PFSK-1 (cell line): ENCODE results near the gene AZIN2.

ENCODE experiments used
- FOXP2 ChIP-seq: optimal IDR thresholded peaks from 2 replicates; pipeline ENCODE3; 2011; ENCODE audit warnings: borderline replicate concordance, control low read depth, inconsistent platforms; ENCODE audit not compliant: insufficient read depth; ENCODE audit errors: extremely low read length, extremely low read depth
- POLR2AphosphoS5 ChIP-seq: IDR thresholded peaks from 2 replicates; pipeline ENCODE4 v1.6.1; 2012; ENCODE audit warnings: low read depth, mild to moderate bottlenecking, control low read depth, low read length, moderate library complexity
- SIN3A ChIP-seq: IDR thresholded peaks from 2 replicates; pipeline ENCODE4 v1.6.1; 2012; ENCODE audit warnings: mild to moderate bottlenecking, low read length, moderate library complexity, borderline replicate concordance; ENCODE audit not compliant: insufficient read depth
- TAF1 ChIP-seq: IDR thresholded peaks from 2 replicates; pipeline ENCODE4 v1.6.1; 2012; ENCODE audit warnings: low read length, control low read depth, borderline replicate concordance; ENCODE audit not compliant: insufficient read depth
- TF ChIP-seq, protein P1 (sequence below), 2 experiments: IDR thresholded peaks; 2 replicates each; pipeline versions ENCODE4 v1.6.1 to v1.8.0; 2011 to 2012; ENCODE audit warnings: low read depth in 2 of 2, low read length in 2 of 2, control low read depth in 1 of 2, inconsistent platforms in 1 of 2, mild to moderate bottlenecking in 1 of 2, moderate library complexity in 1 of 2; ENCODE audit not compliant: insufficient read depth in 1 of 2

Gene AZIN2

DNA sequence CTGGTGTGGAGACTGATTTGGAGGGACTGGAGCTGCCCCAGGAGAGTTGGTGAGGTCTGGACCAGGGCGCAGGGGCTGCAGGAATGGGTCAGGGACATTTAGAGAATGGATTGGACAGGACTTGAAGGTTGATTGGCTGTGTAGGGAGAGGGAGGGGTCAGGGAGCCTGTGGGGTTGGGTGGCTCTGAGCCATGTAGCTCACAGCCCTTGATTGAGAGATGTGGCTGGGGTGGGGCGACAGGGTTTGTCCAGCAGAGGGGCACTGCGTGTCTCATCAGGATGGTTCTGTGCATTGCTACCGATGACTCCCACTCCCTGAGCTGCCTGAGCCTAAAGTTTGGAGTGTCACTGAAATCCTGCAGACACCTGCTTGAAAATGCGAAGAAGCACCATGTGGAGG is 12.1 kb downstream of the AZIN2 start:
- TF ChIP-seq TAF1 (no peak), POLR2AphosphoS5 (no peak), SIN3A (no peak), FOXP2 (no peak)
- TF ChIP-seq, protein P1, sequence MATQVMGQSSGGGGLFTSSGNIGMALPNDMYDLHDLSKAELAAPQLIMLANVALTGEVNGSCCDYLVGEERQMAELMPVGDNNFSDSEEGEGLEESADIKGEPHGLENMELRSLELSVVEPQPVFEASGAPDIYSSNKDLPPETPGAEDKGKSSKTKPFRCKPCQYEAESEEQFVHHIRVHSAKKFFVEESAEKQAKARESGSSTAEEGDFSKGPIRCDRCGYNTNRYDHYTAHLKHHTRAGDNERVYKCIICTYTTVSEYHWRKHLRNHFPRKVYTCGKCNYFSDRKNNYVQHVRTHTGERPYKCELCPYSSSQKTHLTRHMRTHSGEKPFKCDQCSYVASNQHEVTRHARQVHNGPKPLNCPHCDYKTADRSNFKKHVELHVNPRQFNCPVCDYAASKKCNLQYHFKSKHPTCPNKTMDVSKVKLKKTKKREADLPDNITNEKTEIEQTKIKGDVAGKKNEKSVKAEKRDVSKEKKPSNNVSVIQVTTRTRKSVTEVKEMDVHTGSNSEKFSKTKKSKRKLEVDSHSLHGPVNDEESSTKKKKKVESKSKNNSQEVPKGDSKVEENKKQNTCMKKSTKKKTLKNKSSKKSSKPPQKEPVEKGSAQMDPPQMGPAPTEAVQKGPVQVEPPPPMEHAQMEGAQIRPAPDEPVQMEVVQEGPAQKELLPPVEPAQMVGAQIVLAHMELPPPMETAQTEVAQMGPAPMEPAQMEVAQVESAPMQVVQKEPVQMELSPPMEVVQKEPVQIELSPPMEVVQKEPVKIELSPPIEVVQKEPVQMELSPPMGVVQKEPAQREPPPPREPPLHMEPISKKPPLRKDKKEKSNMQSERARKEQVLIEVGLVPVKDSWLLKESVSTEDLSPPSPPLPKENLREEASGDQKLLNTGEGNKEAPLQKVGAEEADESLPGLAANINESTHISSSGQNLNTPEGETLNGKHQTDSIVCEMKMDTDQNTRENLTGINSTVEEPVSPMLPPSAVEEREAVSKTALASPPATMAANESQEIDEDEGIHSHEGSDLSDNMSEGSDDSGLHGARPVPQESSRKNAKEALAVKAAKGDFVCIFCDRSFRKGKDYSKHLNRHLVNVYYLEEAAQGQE (IDR thresholded peaks at IDR 0.05; ENCODE audit: insufficient read depth in 1 of 2, low read depth in 2 of 2, low read length in 2 of 2), result no peak

DNA sequence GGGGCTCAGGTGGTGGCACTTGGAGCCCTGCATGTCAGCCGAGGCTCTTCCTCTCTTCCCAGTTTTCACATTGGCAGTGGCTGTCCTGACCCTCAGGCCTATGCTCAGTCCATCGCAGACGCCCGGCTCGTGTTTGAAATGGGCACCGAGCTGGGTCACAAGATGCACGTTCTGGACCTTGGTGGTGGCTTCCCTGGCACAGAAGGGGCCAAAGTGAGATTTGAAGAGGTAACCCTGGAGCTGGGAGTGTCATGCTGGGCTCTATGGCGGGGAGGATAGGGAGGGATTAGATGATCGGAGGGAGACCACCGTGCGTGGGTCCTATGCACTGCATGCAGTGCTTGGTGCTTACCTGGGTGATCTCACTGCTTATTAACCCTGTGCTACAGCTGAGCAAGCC is 13.5 kb downstream of the AZIN2 start:
- TF ChIP-seq, protein P1 (IDR thresholded peaks at IDR 0.05; ENCODE audit: insufficient read depth in 1 of 2, low read depth in 2 of 2, low read length in 2 of 2), result no peak
- TF ChIP-seq SIN3A (no peak), POLR2AphosphoS5 (no peak), FOXP2 (no peak), TAF1 (no peak)

DNA sequence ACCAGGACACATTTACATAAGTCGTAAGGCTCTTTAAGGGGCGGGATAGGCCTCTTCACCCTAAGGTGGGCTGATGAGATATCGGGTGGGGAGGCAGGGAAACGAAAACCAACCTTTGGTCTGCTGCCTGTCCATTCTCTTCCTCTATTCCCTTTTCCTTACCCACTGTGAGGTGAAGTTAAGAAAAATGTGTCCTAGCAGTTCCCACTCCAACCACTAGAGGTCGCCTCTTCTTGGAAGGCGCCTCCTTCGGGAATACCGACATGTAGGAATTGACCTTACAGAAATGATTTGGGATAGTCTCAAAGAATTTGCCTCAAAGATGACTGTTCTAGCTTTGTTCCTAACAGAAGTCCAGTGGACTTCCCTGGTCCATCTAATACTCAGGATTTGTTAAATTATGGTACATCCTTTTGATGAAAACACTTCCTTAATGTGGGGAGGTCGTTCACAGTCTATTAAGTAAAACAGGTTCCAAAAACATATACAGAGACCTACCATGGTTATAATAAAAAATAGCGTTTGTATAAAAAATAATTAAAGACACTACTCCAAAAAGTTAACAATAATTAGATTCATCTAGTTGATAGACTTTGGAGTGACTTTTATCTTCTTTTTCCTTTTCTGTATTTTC is 14.1 kb downstream of the AZIN2 start:
- no peak for TF ChIP-seq POLR2AphosphoS5
- no peak for TF ChIP-seq SIN3A

DNA sequence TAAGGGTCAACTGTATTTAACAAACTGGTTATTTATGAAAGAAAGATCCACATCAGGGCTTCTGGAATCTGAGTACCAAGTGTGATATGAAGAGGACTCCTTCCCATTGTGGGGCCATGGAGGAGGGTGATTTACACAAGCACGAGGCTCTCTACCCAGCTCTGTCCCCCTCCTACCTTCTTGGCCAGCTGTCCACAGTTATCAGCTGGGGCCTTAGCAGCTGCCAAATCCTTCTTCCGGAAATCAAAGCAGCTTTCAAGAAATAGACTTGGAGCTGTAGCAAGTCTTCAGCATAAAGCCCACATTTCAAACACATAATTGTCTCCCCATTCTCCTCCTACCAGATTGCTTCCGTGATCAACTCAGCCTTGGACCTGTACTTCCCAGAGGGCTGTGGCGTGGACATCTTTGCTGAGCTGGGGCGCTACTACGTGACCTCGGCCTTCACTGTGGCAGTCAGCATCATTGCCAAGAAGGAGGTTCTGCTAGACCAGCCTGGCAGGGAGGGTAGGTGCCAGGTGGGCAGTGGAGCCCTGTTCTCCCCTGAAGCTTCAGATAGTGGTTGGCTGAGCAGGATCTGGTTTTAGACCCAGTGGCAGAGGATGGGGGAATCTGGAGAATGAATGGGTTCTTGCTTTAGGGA is 15.5 kb downstream of the AZIN2 start:
- TF ChIP-seq TAF1 (no peak), FOXP2 (no peak), POLR2AphosphoS5 (no peak), SIN3A (no peak)
- TF ChIP-seq, protein P1 (IDR thresholded peaks at IDR 0.05; ENCODE audit: insufficient read depth in 1 of 2, low read depth in 2 of 2, low read length in 2 of 2), result no peak

DNA sequence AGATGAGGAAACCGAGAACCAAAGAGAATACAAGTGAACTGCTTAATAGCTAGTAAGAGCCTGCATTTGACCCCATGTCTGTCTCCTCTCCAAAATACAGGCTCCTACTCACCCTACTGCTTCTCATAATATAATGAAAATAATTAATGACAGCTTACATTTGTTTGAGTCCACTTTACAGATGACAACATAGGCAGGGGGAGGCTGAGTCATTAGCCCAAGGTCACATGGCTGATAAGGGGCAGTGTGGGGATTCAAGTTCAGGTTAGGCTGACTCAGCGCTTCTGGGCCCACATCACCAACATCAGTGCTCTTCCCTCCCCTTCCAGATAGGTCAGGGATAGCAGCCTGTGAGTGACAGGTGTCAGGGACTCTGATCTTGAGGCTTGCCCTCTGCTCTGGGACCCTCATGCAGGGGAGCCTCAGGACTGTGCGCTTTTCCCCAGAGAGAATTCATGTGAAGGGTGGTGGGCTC is 16.2 kb downstream of the AZIN2 start:
- TF ChIP-seq FOXP2 (no peak), POLR2AphosphoS5 (no peak)
- TF ChIP-seq, protein P1 (IDR thresholded peaks at IDR 0.05; ENCODE audit: insufficient read depth in 1 of 2, low read depth in 2 of 2, low read length in 2 of 2), result no peak
